ENCODE data around the gene ATG4D.
"Not testable (repeated sequence)": the region's sequence is repeated elsewhere in the genome, so short reads cannot be mapped to it uniquely, and the experiment has no call there.

ATG4D gene

GRCh38 chr19:10520652-10521318, 22.9 kb upstream of the ATG4D start:
- DNase-seq = no peak

GRCh38 chr19:10521461-10522171, 22.1 kb upstream of the ATG4D start:
- no peak for DNase-seq

- DNase-seq = no peak
Measured at GRCh38 chr19:10523135-10523636, 20.5 kb upstream of the ATG4D start.

GRCh38 chr19:10525636-10526035, 18.1 kb upstream of the ATG4D start:
- no peak for DNase-seq

- DNase-seq = not testable (repeated sequence)
Measured at GRCh38 chr19:10526887-10527286, 16.8 kb upstream of the ATG4D start.

GRCh38 chr19:10532457-10532856, 11.2 kb upstream of the ATG4D start:
- DNase-seq = no peak

- no peak for DNase-seq
Measured at GRCh38 chr19:10533646-10534386, 9.9 kb upstream of the ATG4D start.

- DNase-seq = no peak
Measured at GRCh38 chr19:10535613-10536012, 8.1 kb upstream of the ATG4D start.

- no peak for DNase-seq
Measured at GRCh38 chr19:10537668-10538067, 6.0 kb upstream of the ATG4D start.

GRCh38 chr19:10538204-10538983, 5.3 kb upstream of the ATG4D start:
- DNase-seq = no peak

GRCh38 chr19:10539016-10539415, 4.7 kb upstream of the ATG4D start:
- not testable (repeated sequence) for DNase-seq

GRCh38 chr19:10543059-10543419, 665 bp upstream of the ATG4D start:
- DNase-seq = no peak

GRCh38 chr19:10544242-10544752, 593 bp downstream of the ATG4D start:
- DNase-seq = peak in 2 of 6 experiments; percentile 25 to 43

GRCh38 chr19:10544753-10545251, 1.1 kb downstream of the ATG4D start:
- peak in 1 of 6 experiments; percentile 13 for DNase-seq

- DNase-seq = no peak
Measured at GRCh38 chr19:10546817-10547216, 3.1 kb downstream of the ATG4D start.

GRCh38 chr19:10548746-10549276, 5.1 kb downstream of the ATG4D start:
- no peak for DNase-seq

- no peak for DNase-seq
Measured at GRCh38 chr19:10549733-10550132, 6.0 kb downstream of the ATG4D start.

GRCh38 chr19:10550336-10550735, 6.6 kb downstream of the ATG4D start:
- DNase-seq = no peak

- not testable (repeated sequence) for DNase-seq
Measured at GRCh38 chr19:10551006-10551405, 7.3 kb downstream of the ATG4D start.

- DNase-seq = peak in 4 of 6 experiments; percentile 10 to 23 (median 17)
Measured at GRCh38 chr19:10551698-10552301, 8.1 kb downstream of the ATG4D start.

- DNase-seq = peak in 2 of 6 experiments; percentile 16 to 21
Measured at GRCh38 chr19:10552510-10553053, 8.9 kb downstream of the ATG4D start.
